Osteoblast (primary cell): ENCODE measurements around the gene NRXN2. TPM values are rescaled to one million over a fixed set of nuclear protein-coding genes. Genes with fewer than 3 reads are reported as not detected.
A peak's percentile ranks its signal among the peaks of the same experiment; 100 is the strongest.

Experiments
- DNase-seq: peaks from one replicate; pipeline ENCODE4 v3.0.0; 2011; ENCODE audit warnings: low spot score, mixed read lengths; ENCODE audit not compliant: insufficient read length; ENCODE audit errors: missing footprints
- H2AFZ ChIP-seq: 2 replicates; pipeline ENCODE4 v1.6.0; 2011; ENCODE audit warnings: mild to moderate bottlenecking, low read length
- H3K27ac ChIP-seq: 2 replicates; pipeline ENCODE4 v1.5.1; 2011; ENCODE audit warnings: mild to moderate bottlenecking, low read depth, low read length, moderate library complexity
- H3K27me3 ChIP-seq: 2 replicates; pipeline ENCODE4 v1.6.0; 2012; ENCODE audit warnings: mild to moderate bottlenecking, control low read depth, inconsistent platforms, low read length, moderate library complexity; ENCODE audit not compliant: insufficient read depth
- H3K36me3 ChIP-seq: 2 replicates; pipeline ENCODE4 v1.5.1; 2011; ENCODE audit warnings: mild to moderate bottlenecking, low read length, control low read depth, moderate library complexity; ENCODE audit not compliant: insufficient read depth
- H3K4me1 ChIP-seq: 2 replicates; pipeline ENCODE4 v1.5.1; 2011; ENCODE audit warnings: mild to moderate bottlenecking, low read length, control low read depth, moderate library complexity; ENCODE audit not compliant: insufficient read depth
- H3K4me2 ChIP-seq: 2 replicates; pipeline ENCODE4 v1.6.0; 2011; ENCODE audit warnings: mild to moderate bottlenecking, low read length; ENCODE audit not compliant: insufficient read depth
- H3K4me3 ChIP-seq: fragments of 200-600 bp; sonication (generic); 3 replicates; pipeline ENCODE4 v1.5.1; 2012; ENCODE audit warnings: mild to moderate bottlenecking, low read length, inconsistent platforms; ENCODE audit not compliant: insufficient read depth
- H3K79me2 ChIP-seq: 2 replicates; pipeline ENCODE4 v1.6.0; 2012; ENCODE audit warnings: mild to moderate bottlenecking, low read length, control low read depth, inconsistent platforms; ENCODE audit not compliant: insufficient read depth
- H3K9me3 ChIP-seq: 2 replicates; pipeline ENCODE4 v1.5.1; 2011; ENCODE audit warnings: low read depth, low read length, control low read depth
- H4K20me1 ChIP-seq: 2 replicates; pipeline ENCODE4 v1.6.0; 2012; ENCODE audit warnings: mild to moderate bottlenecking, low read length, control low read depth; ENCODE audit not compliant: insufficient read depth
- total RNA-seq: library from RNA; depleted of rRNA; stranded (reverse); fragments of >200 nt; gene quantifications from 2 replicates; pipeline ENCODE4 v1.2.3, GENCODE V29; 2012
- TF ChIP-seq, protein P1 (sequence below): IDR thresholded peaks from 2 replicates; pipeline ENCODE4 v1.5.1; 2011; ENCODE audit warnings: mild to moderate bottlenecking, low read depth, low read length, moderate library complexity; ENCODE audit errors: extremely low read depth

The NRXN2 gene
- total RNA-seq, 1 donor: 90.1 TPM

DNA sequence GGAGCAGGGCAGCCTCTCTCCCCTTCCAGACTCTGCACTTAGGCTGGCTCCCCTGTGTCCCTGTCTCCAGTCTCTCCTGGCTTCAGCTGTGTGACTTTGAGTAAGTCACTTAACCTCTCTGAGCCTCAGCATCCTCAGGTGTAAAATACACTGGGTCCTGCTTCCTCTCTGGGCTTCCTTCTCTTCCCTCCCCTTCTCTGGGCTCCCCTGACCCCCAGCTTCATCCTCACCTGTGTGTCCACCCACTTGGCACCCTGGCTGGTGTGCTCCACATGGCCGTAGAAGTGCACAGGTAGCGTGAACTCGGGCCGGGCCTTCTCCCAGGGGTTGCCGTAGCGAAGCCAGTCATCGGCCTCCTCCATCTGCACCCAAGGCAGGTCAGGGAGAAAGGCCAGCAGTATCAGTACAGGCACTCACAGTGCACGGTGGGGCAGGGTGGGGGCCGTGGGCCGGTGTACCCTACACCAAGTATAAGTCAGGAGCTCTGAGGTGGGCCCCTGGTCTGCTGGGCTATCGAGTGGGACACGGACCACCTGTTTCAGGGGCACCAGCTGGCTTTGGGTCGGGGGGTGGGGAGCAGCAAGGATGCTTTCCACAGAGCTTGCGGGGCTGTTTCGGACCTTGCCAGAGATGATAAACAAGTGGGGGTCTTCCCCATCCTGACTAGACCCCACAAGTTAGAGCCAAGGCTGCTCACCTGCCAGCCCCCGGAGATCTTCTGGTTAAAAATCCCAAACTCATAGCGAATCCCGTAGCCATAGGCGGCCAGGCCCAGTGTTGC, 34.7 kb upstream of the NRXN2 start:
- H3K27me3 ChIP-seq: no peaks in the 10 kb centered on the region
- DNase-seq: peak; percentile 21
- H3K4me3 ChIP-seq: no peak overlapping the region

DNA sequence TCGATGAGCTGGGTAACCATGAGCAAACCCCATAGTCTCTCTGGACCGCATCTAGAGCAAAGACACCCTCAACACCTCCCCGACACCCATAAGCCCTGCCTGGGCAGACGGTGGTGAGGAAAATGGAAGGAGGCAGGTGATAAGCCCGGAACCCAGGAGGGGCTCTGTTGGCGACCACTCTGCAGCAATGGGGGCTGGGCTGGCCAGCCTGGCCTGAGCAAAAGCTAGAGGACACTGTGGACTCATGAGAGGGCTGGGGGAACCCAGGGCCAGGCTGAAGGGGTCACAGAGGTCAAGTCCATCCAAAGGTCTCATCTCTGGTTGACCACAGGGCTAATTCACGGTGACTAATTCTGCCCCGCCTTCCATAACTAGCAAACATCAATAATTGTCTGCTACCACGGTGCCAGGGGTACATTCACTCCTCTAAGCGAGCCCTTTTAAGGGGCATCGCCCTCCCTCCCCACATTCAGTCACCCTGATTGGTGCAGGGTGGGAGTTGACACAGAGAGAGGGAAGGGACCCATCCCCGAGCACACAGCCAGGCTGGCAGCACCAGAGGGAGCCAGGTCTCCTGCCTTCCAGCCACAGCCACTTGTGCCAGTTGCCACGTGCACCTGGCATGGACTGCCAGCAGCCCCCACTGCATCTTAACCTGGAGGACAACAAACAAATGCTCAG, 32.8 kb upstream of the NRXN2 start:
- H3K4me3 ChIP-seq: no peak overlapping the region
- H3K27ac ChIP-seq: no peak overlapping the region
- no peak overlapping the region for H3K4me2 ChIP-seq
- H3K27me3 ChIP-seq: no peaks in the 10 kb centered on the region
- no peaks in the 10 kb centered on the region for H4K20me1 ChIP-seq
- TF ChIP-seq, protein P1, sequence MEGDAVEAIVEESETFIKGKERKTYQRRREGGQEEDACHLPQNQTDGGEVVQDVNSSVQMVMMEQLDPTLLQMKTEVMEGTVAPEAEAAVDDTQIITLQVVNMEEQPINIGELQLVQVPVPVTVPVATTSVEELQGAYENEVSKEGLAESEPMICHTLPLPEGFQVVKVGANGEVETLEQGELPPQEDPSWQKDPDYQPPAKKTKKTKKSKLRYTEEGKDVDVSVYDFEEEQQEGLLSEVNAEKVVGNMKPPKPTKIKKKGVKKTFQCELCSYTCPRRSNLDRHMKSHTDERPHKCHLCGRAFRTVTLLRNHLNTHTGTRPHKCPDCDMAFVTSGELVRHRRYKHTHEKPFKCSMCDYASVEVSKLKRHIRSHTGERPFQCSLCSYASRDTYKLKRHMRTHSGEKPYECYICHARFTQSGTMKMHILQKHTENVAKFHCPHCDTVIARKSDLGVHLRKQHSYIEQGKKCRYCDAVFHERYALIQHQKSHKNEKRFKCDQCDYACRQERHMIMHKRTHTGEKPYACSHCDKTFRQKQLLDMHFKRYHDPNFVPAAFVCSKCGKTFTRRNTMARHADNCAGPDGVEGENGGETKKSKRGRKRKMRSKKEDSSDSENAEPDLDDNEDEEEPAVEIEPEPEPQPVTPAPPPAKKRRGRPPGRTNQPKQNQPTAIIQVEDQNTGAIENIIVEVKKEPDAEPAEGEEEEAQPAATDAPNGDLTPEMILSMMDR: no peak
- no peaks in the 10 kb centered on the region for H3K79me2 ChIP-seq
- H3K9me3 ChIP-seq: no peaks in the 10 kb centered on the region
- no peak overlapping the region for H2AFZ ChIP-seq
- no peaks in the 10 kb centered on the region for H3K36me3 ChIP-seq
- peaks cover 7% of the 10 kb centered on the region for H3K4me1 ChIP-seq
- peak; percentile 84 for DNase-seq

More for the DNA sequence above, 34.7 kb upstream of the NRXN2 start:
- Histone ChIP-seq H3K79me2 (no peaks in the 10 kb centered on the region), H2AFZ (no peak overlapping the region), H3K36me3 (peaks cover 8% of the 10 kb centered on the region), H3K27ac (no peak overlapping the region), H3K4me2 (no peak overlapping the region), H4K20me1 (peaks cover 2% of the 10 kb centered on the region), H3K4me1 (peaks cover 9% of the 10 kb centered on the region), H3K9me3 (no peaks in the 10 kb centered on the region)
- TF ChIP-seq, protein P1: no peak

DNA sequence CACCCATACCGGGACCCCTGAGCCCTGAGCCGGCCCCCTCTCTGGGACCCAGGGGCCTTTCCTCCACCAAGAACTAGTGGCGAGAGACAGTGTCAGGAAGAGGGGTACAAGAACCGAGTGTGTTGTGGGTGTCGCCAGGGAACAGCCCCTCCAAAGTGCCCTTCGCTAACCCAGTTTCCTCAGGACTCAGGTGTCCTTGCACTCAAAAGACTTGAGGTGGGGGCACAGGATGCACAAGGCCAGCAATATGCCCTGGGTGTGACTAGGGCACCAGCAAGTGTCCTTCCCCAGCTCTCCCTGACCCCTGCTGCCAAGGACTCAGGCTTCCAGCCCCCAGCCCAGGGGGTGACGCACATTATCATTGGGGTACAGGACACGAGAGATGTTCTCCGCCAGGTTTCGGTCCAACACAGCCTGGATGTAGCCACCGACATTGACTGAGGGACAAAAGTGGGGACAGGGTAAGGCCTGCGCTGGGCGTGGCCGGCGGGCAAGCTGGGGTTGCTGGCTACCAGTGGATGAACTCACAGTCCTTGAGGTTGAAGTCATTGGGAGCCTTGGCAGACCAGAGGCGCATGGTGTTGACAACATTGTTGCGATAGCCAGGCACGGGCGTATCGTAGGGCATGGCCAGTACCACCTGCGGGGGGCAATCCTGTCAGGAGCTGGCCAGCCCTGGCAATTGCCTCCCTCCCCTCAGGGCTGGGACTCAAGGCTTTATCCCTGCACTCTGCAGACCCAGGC, 32.1 kb upstream of the NRXN2 start:
- Histone ChIP-seq H3K27me3 (no peaks in the 10 kb centered on the region), H3K4me3 (no peak overlapping the region), H3K4me2 (no peak overlapping the region), H3K79me2 (no peaks in the 10 kb centered on the region), H3K27ac (no peak overlapping the region), H4K20me1 (no peaks in the 10 kb centered on the region), H3K9me3 (no peaks in the 10 kb centered on the region), H2AFZ (no peak overlapping the region), H3K36me3 (no peaks in the 10 kb centered on the region), H3K4me1 (peaks cover 7% of the 10 kb centered on the region)
- TF ChIP-seq, protein P1: no peak
- DNase-seq: peak; percentile 87
